Stimulated activated CD4-positive, alpha-beta T cell treated with anti-CD3 and anti-CD28 coated beads, Interleukin-15, amount 100 ng/mL, for 48 hours (primary cell): ENCODE results near the gene FBL.

Source experiments
- DNase-seq, 2 donors: peaks; one replicate each; pipeline ENCODE4 v3.0.0-alpha.2; 2020; ENCODE audit warnings: low read depth in 2 of 2

FBL gene

DNA sequence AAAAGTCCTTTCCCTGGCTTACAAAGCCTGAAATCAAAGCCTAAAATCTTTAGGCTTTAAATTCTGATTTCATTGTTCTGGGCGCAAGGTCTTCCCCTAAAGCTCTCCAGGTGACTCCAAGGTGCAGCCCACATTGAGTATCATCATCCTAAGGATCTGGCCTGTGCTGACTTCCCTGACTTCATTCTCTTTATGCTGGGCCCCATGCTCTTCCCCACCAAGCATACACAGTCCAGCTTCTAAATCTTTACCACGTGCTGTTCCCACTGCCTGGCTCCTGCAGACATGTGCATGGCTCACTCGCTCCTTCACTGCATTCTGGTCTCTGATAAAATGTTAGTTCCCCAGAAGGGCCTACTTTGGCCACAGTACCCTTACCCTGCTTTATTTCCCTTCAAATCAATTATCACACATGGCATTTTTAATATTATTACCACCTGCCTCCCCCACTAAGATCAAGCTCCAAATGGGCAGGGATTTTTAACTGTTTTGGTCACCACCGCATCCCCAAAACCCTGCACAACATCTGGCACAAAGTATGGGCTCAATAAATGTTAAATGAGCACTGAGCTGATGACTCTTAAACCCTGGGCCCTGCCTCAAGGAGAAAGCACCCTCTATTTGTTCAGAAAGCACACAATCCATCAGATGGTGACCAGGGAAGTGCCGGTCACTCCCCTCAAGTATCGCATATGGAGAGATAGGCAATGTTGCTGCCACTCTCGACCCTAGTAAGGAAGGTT is 3.3 kb downstream of the FBL start:
- no peak for DNase-seq

DNA sequence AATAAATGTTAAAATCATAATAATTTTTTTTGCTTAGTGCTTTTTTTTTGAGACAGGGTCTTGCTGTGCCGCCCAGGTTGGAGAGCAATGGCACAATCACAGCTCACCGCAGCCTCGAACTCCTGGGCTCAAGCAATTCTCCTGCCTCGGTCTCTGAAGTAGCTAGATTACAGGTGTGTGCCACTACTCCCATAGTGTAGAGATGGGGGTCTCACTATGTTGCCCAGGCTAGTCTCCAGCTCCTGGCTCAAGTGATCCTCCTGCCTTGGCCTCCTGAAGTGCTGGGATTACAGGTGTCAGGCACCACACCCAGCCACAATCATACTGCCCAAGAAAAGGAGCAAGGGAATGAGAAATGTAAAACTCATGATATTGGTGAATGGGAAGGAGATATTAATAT is 5.1 kb downstream of the FBL start:
- no peak for DNase-seq

DNA sequence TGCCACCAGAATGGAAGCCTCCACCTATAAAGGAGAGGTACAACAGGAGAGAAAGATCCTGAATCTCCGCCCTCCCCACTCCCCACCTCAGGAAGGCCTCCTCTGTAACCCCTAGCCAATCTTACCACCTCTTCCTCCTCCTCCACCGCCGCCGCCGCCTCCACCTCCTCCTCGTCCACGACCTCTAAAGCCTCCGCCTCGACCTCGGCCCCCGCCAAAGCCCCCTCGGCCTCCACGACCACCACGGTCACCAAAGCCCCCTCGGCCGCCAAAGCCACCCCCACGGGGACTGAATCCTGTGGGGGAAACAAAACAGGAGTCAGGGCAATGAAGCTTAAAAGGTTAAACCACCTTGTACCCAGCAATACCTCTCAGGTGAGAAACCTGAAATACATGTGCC is 5.7 kb downstream of the FBL start:
- no peak for DNase-seq

DNA sequence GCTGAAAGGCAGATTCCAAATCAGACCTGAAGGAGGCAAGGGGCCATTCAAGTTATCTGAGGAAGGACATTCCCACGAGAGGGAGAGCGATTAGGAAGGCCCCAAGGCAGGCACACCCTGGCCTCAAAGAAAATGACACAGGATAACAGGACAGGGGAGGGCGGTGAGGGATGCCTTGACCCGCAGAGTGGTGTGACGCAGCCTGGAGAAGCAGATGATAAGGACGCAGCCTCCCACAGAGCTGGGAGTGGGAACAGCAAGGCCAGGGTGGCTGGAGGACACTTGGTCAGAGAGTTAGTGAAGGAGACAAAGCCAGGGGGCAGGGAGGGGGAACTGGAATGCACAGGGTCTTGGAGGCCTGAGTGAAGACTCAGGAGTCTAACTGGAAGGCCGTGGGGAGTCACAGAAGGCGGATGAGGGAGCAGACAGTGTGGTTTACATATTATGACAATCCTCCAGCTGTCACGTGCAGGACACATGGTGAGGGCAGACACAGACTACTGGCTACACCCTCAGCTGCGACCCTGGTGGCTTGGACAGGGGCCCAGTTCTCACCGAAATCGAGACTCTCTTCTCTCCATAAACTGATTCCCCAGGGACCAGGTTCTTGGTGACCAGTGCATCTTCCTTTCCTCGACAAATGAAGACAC is 6.4 kb downstream of the FBL start:
- DNase-seq = no peak

DNA sequence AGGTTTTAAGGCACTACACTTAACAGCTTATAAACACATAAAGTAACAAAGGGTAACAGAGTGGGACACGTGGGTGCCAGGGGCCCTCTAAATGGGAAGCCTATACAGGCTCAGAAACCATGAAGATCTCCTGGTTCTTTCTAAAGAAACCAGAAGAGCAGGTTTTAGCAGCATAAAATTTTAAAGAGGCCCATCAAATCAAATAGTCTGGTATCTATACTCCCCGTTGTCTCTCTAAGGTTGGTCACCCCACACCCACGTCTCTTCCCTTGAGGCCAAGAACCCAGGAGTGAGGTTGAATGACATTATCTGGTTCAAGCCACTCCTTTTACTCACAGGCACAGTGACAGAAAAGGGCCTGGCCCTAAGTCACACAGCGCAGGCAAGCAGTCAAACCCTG is 7.6 kb downstream of the FBL start:
- DNase-seq = no peak

DNA sequence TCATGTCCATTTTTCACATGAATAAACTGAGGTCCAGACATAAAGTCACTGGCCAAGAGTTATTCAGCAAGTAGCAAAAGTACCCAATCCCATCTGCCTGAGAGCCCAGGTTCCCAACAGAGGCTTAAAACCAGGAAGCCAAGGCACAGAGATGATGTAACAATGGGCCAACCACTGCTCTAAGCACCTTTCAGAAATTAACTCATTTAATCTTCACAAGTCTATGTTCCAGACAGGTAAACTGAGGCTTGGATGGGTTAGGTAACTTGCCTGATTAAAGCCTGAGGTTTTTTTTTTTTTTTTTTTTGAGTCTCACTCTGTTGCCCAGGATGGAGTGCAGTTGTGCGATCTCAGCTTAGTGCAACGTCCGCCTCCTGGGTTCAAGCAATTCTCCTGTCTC is 8.2 kb downstream of the FBL start:
- DNase-seq = no peak

DNA sequence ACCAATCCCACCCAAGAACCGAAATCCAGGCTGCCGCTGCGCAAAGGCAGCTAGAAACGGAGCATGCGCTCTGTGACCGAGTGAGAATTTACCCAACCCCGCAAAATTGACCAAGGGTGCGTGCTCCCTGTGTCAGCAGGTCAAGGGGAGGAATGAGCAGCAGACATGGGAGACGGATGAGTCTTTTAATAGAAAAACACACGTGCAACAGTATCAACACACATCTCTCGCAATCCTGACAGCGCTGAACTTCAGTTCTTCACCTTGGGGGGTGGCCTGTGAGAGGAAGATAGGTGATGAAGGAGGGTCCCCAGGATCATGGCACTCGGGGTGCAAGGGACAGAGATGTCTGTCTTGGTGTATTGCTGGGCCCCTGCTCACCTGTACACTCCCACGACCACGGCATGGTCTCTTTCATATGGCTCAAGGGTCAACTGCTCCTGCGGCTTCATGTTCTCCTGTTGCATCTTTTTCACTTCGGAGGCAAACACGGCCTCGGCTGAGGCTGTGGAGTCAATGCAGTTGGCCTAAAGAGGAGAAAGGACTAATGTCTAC is 11.8 kb downstream of the FBL start:
- no peak for DNase-seq

DNA sequence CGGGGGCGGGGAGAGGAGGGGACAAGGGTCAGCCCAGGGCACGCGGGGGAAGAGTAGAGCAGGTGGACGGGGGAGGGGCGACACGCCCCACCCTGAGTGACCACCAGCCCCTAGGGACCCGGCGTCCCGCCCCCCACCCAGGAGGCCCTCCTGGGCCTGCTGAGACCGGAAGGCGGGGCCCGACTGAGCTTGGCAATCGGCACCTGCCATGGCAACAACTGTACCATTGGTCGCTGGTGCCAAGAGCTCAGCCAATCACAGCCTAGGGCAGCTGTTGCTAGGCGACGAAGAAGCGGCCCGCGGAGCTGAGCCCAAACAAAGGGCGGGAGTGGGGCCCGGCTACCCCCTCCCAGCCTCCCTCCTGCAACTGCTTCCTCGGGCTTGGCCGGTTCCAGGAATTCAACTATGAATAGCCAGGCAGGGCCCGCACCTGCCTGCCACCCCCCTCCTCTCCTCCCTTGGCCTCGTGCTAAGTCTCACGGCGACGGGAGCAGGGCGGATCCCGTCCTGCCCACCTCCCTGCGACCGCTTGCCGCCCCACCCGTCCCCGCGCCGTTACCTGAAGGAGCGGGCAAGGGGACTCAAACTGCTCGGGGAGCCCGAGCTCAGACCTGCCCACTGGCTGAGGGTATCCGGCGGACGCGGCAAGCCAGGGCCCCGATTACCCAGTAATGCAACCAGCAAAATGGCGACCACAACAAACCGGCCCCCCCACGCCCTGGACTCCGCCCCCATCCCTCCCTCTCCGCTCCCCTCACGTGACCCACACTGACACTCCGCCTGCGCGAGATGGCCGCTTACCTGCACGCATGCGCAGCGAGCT is 12.5 kb downstream of the FBL start, which contains the start of gene DYRK1B:
TSS of gene DYRK1B (minus strand) at position 699 of the 823 bp plus-strand sequence. CDS start 2,295 bp downstream, outside the sequence.
- peak; percentile 94 to 95 for DNase-seq

DNA sequence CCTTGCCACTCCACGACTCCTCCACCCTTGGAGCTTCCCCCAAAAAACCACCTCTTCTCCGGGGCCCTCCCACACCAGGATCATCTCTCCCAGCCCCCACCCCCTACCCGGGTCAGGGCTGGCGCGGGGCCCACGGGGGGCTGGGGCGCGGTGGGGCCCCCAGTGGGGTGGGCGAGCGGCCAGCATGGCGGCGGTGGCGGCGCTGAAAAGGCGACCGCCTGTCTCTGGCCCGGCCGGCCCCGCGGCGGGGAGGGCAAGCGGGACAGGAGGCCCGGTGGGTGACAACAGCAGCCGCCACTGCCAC is 13.1 kb downstream of the FBL start:
- no peak for DNase-seq

DNA sequence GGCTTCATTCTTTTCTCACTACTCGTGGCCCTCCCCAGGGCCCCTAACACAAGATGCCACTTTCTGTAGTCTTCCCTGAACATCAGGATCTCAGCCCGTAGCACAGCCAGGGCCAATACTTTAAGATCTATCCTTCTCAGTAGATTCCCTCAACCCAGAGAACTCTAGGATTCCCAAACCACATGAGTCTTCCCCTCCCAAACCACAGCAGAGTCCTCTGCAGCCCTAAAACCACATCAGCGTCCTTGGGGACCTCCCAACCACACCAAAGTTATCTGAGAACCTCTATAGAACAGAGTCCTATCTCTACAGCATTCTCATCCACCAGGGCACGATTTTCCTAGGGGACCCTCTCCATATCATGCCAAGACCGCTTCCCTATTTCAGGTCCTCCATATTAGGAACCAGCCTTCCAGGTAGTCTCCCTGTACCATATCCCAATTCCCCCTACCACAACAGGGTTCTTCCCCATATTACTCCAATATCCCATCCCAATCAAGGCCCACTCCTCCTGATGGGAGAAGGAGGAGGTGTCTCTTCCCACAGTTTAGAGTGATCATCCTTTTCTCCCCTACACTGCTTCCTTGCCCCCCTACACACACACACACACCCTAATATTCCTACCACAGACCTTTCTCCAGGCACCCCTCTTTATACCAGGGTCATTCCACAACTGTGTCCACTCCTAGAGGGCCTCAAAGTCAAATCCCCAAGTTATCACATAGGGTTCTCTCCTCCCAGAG is 13.7 kb downstream of the FBL start:
- DNase-seq = no peak

DNA sequence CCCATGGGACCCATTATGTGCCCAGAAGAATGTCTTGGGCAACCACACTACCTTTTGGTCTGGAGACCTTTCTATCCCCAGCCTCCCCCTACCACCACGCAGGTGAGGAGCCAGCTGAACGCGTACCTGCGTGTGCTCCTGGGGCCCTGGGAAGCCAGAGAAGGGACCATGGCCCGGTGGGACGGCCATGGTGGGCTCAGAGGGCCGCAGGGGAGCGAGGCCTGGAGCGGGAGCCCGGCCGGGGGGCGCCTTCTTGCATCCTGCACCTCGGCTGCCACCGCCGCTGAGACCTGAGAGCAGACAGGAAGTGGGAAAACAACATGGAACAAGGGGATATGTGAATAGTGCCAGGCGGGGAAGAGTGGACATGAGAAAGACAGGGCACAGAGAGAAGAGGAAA is 14.5 kb downstream of the FBL start:
- DNase-seq = no peak

DNA sequence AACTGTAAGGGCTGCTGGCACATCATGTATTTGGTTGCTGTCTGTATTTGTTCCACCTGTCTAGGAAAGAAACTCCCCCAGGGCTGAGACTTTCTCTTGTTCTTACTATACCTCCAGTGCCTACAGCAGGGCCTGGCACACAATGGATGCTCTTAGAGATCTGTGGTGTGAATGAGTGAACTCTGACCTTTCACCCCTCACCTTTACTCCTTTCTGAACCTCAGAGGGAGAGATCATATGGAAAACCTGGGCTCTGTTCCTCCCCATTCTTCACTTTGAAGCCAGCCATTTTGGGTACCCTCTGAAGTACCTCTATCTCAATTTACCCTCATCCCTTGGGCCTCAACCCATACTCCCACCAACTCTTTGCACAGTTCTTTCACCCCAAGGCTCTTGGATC is 15.3 kb downstream of the FBL start:
- no peak for DNase-seq

DNA sequence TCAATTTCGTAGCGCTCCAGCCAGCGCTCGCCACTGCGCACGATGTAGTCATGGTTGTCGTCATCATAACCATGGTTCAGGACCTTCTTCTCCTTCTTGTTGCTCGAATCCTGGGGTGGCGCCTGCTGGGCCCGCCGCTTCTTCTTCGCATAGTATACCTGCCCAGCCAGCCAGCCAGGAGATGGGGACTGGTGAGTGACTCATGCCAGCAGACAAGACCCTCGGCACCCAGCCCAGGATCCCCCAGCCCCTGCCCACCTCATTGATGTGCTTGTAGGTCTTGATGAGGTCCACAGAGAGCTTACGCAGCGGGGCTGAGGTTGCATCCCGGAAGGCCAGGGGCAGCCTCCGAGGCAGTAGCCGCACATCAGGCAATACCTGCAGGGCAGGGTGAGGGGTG is 15.8 kb downstream of the FBL start:
- DNase-seq = no peak

DNA sequence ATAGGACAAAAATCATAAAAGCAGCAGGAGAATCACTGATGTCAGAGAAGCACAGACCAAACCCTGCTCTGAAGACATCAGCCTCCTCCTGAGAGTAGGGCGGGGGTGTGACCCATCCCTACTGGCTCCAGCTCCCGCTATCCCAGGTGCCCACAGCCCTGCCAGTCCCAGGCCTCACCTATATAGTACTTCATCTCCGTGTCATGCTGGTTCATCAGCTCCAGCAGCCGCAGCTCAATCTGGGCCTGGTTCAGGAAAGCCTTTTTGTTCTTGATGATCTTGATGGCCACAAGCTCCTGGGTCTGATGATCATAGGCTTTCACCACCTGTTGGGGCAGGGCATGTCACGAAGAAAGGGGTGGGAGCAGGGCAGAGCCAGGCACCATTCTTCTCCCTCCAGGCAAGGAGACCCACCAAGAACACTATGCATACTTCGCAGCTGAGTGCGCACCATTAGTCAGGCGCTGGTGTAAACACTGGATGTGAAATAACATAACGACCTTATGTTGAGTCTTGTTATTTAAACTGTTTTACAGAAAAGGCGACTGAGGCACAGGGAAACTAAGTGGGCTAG is 16.4 kb downstream of the FBL start:
- no peak for DNase-seq

DNA sequence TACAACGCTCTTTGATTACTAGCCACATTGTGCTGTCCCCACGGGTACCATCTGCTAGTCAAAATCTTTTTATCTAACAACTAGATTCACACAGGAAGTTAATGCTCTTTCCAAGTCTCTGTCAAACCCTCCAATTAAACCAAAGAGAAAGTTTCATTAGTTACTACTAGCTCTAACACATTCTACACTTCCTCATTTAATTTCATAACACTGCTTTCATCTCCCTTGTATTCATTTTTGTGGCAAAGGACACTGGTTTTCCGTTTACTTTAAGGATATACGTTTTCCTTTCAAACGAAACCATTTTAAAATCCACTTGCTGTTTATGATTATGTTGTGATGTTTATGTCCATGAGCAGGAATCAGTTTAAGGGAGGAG is 17.5 kb downstream of the FBL start:
- DNase-seq = no peak

DNA sequence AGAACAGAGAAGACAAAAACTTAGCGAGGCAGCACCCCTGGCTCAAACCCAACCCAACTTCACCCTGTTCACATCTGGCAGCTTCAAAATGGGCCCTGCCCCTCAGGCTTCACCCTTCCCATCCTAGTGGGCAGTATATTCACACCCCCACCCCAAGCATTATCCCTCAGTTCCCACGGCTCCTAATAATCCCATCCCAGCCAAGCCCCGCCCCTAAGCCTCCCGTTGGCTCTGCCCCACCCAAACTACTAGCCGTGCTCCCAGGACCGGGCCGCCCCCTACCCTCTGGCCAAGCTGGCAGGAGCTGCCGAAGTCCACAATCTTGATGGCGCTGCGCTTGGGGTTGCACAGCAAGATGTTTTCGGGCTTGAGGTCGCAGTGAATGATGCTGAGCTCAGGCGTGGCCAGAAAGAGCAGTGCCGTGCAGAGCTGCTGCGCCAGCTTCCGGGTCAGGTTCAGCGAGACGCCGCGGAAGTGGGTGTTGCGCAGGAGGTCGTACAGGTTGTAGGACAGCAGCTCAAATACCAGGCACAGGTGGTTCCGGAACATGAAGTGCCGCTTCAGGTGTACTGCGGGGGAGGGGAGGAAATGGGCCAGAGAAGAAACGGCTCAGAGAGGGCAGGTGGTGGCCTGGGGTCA is 18.0 kb downstream of the FBL start:
- DNase-seq = no peak

DNA sequence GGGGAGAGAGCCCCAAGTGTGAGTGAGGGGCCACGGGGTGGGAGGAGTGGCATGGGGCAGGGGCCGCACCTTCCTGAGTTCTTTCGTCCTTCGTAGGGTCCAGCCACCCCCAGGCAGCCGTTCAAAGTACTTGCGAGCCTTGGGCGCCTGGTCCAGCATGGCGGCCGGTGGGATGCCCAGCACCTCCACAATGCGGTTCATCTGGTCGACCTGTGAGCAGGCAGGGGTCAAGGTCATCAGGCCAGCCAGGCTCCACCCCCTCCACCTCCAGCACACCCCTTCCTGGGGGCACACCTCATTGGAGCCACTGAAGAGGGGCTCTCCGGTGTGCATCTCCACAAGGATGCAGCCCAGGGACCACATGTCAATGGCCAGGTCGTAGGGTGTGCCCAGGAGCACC is 19.0 kb downstream of the FBL start:
- DNase-seq = no peak

DNA sequence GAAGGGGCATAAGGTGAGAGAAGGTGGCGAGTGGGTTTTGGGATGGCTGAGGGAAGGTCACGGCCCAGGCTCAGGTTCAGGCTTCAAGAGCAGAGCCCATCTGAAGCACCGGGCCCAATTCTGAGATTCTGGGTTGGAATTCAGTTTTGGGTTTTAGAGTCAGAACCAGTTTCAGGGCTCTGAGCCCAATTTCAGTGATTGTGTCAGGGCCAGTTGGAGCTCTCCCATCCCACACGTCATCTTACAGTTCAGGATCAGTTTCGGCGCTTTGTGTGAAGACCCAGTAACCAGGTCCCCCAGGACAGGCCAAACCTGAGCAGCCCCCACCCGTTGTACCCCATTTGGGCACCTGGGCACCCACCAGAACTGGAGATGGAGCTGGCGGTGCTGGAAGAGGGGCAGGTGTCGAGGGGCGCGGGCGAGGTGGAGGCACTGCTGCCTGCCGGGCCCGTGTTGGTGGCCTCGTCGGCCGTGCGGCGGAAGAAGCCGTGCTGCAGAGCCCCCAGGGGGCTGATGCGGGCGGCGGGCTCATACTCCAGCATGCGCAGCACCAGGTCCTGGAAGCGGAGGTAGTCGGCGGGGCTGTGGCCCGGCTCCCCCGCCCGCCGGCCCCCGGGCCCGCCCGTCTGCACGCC is 19.8 kb downstream of the FBL start:
- DNase-seq = no peak

DNA sequence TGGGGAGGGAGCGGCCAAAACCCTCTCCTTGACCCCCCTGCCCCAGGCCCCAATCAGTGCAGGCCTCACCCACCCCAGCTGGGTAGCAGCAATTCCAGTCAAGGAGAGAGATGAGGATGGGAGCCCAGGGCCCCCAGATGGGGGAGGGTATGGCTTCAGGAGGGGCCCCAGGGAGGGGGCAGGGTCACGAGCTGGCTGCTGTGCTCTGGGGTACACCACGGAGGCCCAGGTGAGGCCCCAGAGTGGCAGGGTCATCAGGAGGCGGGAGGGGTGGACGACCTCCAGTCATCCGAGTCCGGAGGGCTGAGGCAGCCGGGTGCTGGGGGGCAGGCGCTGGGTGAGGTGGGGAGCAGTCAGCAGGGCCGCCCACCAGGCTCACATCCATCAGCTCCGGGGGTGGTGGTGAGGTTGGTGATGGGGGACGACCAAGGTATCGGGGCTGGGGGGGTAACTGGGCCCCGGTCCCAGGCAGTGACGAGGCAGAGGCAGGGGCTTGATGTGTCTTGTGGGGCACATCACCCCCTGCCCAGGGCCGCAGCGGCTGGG is 20.6 kb downstream of the FBL start:
- no peak for DNase-seq

DNA sequence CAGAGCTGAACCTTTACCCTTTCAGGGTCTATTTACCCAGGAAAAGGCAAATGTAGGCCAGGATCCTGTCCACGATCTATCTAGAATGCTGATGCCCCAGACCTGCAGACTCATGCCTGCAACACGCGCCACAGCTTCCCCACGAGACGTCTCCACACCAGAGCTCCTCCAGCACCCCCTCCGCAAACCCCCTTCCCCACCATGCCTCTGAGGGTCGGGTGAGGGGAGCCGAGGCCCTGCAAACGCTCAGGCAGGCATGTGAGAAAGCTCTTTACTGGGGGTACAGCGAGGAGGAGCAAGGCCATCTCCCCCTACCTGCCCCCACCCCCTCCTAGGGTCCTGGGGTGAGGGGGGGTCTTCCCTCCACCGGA is 21.1 kb downstream of the FBL start:
- no peak for DNase-seq
